Kidney (tissue), 14 donors: ENCODE data around the gene RPL38. TPM values are rescaled to one million over a fixed set of nuclear protein-coding genes. Genes with fewer than 3 reads are reported as not detected.

Experiments
- DNase-seq, 5 donors: peaks; one replicate each; pipeline ENCODE4 v3.0.0-alpha.2; 2013 to 2020
- FAIRE-seq: peaks from 2 replicates; lab custom pipeline; 2012; peaks lifted over from hg19 to GRCh38; lab: Jason Lieb, UNC
- H3K27ac ChIP-seq, 2 donors: one replicate each; pipeline ENCODE4 v1.7.0; 2013; ENCODE audit warnings: low read depth in 2 of 2, low read length in 2 of 2, inconsistent platforms in 1 of 2
- H3K27me3 ChIP-seq: one replicate; pipeline ENCODE4 v1.7.1; 2013; ENCODE audit warnings: low read length, inconsistent platforms; ENCODE audit not compliant: control insufficient read depth, insufficient read depth
- H3K36me3 ChIP-seq, 3 donors: one replicate each; pipeline versions ENCODE4 v1.7.0 to v1.7.1; 2013; ENCODE audit warnings: low read length in 3 of 3, control low read depth in 1 of 3, inconsistent platforms in 1 of 3; ENCODE audit not compliant: insufficient read depth in 3 of 3, control insufficient read depth in 2 of 3
- H3K4me1 ChIP-seq, 3 donors: one replicate each; pipeline versions ENCODE4 v1.7.0 to v1.7.1; 2013; ENCODE audit warnings: low read length in 3 of 3, inconsistent platforms in 1 of 3, low read depth in 1 of 3; ENCODE audit not compliant: control insufficient read depth in 2 of 3, insufficient read depth in 2 of 3
- H3K4me3 ChIP-seq, 3 donors: one replicate each; pipeline versions ENCODE4 v1.7.0 to v1.8.1; 2013; ENCODE audit warnings: low read length in 3 of 3, control low read depth in 1 of 3, inconsistent platforms in 1 of 3
- H3K9ac ChIP-seq, 3 donors: one replicate each; pipeline versions ENCODE4 v1.7.0 to v1.7.1; 2013; ENCODE audit warnings: low read length in 3 of 3, control low read depth in 1 of 3, inconsistent platforms in 1 of 3
- H3K9me3 ChIP-seq, 3 donors: one replicate each; pipeline versions ENCODE4 v1.7.0 to v1.7.1; 2013; ENCODE audit warnings: low read length in 3 of 3, control low read depth in 1 of 3, inconsistent platforms in 1 of 3; ENCODE audit not compliant: control insufficient read depth in 2 of 3, insufficient read depth in 1 of 3
- intact Hi-C: fragments of 100-400 bp; cut with DNase I; formaldehyde crosslinking; loops from one replicate; pipeline ENCODE4 v1.11.1; 2022
- polyA plus RNA-seq: library from polyadenylated mRNA; stranded (reverse); fragments of 350-450 nt; fragmentation: Illumina TruSeq; extraction: RNeasy Lipid Tissue Mini Kit (QIAGEN cat#74804); gene quantifications from one replicate; pipeline ENCODE4 v1.2.3, GENCODE V29; 2014; ENCODE audit warnings: low read depth, low replicate concordance; ENCODE audit not compliant: insufficient read depth
- total RNA-seq: library from RNA; stranded (reverse); fragmentation: NEBNext Ultra II Directional; extraction: Animal tissue kit (Norgen Biotek cat#: 25700); gene quantifications from one replicate; pipeline ENCODE4 v1.2.1, GENCODE V29; 2021
- TF ChIP-seq, protein P1 (sequence below): IDR thresholded peaks from 3 replicates; pipeline ENCODE4 v1.5.1; 2012; ENCODE audit warnings: mild to moderate bottlenecking, moderate library complexity, borderline replicate concordance; ENCODE audit not compliant: insufficient read depth; ENCODE audit errors: extremely low read depth
- donor health status: control.
- donor health status: control.
- donor health status: control.
- donor health status: control.
- donor health status: control.
- donor health status: DM: yes; HTN: yes; CAD: no.
- donor health status: Normal renal cell carcinoma (clear cell type).

RPL38 gene
- total and polyA plus RNA-seq, 2 donors from 2014 or later = 664 to 1,966 TPM

- no peak overlapping the region for H3K9ac ChIP-seq
- DNase-seq (peak in 4 of 5 donors; percentile 58 to 68 (median 65)), FAIRE-seq (no peak)
- H3K27ac ChIP-seq = no peak overlapping the region
- H3K9me3 ChIP-seq = peaks cover 0 to 3% (median 0%) of the 10 kb centered on the region in 3 donors
- TF ChIP-seq, protein P1, sequence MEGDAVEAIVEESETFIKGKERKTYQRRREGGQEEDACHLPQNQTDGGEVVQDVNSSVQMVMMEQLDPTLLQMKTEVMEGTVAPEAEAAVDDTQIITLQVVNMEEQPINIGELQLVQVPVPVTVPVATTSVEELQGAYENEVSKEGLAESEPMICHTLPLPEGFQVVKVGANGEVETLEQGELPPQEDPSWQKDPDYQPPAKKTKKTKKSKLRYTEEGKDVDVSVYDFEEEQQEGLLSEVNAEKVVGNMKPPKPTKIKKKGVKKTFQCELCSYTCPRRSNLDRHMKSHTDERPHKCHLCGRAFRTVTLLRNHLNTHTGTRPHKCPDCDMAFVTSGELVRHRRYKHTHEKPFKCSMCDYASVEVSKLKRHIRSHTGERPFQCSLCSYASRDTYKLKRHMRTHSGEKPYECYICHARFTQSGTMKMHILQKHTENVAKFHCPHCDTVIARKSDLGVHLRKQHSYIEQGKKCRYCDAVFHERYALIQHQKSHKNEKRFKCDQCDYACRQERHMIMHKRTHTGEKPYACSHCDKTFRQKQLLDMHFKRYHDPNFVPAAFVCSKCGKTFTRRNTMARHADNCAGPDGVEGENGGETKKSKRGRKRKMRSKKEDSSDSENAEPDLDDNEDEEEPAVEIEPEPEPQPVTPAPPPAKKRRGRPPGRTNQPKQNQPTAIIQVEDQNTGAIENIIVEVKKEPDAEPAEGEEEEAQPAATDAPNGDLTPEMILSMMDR = no peak
- intact Hi-C loops = no loop called here
- no peaks in the 10 kb centered on the region for H3K36me3 ChIP-seq
- H3K4me3 ChIP-seq = no peak overlapping the region
- no peaks in the 10 kb centered on the region for H3K4me1 ChIP-seq
- H3K27me3 ChIP-seq = no peaks in the 10 kb centered on the region
These were observed 12.6 kb upstream of the RPL38 start for GRCh38 chr17:74190807-74191406.

DNA sequence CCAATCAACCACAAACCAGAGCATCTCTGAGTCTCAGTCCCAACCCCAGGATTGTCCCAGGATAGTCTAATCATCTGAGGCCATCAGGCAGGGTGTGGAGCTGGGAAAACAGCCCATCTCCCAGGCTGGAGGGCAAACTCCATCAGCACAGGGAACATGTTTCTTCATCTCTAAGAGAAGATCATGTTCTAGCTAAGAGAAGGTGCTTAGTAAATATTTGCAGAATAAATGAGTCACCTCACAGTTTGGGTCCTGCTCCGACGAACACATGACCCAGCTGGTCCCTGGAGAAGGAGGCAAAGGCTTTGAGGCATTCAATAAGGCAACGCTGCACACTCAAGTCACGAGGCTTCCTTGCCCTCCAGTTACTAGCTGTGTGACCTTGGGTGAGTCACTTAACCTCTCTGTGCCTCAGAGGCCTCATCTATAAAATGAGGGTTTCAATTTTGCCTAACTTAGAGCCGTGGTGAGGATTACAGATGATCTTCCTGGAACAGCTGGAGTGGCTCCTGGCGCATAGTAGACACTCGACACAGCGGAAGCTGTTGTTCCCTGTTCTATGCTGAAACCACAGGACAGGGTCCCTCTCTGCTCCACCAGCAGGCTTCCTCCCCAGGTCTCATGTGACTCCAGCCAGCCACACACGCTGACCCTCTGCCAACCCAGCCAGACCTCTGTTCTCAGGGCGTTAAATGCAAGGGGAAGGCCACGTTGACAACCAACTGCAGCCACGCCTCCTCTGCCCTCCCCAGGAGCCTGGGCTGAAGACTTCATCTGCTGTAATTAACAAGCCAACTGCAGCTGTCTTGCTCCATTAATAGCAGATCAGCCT, 10.3 kb upstream of the RPL38 start:
- FAIRE-seq (no peak), DNase-seq (peak in 1 of 5 donors; percentile 54)
- TF ChIP-seq, protein P1 = no peak
- Histone ChIP-seq H3K4me1 (no peaks in the 10 kb centered on the region), H3K9me3 (peaks cover 0 to 3% (median 0%) of the 10 kb centered on the region in 3 donors), H3K36me3 (no peaks in the 10 kb centered on the region), H3K27me3 (no peaks in the 10 kb centered on the region), H3K4me3 (no peak overlapping the region), H3K27ac (no peak overlapping the region), H3K9ac (no peak overlapping the region)
- intact Hi-C loops = no loop called here

DNA sequence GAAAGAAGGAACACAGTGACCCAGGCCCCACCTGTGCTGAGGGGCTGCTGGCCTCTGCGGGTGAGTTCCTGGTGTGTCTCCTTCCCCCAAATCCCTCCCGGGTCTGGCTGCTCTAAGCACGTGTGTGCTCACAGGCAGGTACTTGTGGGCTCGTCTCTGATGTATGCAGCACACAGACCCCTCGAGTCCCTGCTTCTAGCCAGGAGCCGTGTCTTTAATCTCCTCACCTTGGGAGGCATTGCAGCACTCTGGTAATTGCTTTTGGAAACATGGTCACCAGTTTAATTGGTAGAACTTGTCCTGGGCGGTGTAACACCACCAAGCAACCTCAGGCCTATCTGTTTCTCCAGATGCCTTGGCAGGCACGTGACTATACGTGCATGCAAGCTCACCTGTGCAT, 8.8 kb upstream of the RPL38 start:
- Histone ChIP-seq H3K27me3 (no peaks in the 10 kb centered on the region), H3K36me3 (no peaks in the 10 kb centered on the region), H3K4me3 (no peak overlapping the region), H3K9ac (no peak overlapping the region), H3K4me1 (no peaks in the 10 kb centered on the region), H3K9me3 (peaks cover 0 to under 1% (median 0%) of the 10 kb centered on the region in 3 donors), H3K27ac (no peak overlapping the region)
- intact Hi-C loops = no loop called here
- TF ChIP-seq, protein P1 = no peak
- FAIRE-seq (no peak), DNase-seq (no peak)
